SK-N-SH (cell line): Measurements from ENCODE around the gene SKIDA1. TPM values are rescaled to one million over a fixed set of nuclear protein-coding genes. Genes with fewer than 3 reads are reported as not detected.

Experiments used
- CTCF ChIA-PET: fragments of 300-600, 350-600 bp; formaldehyde crosslinking; extraction: SDS; loops from one replicate; lab custom pipeline; 2021; lab: Yijun Ruan, JAX
- POLR2A ChIA-PET: fragments of 350-600 bp; sonication (Branson Sonifier 250); formaldehyde crosslinking; extraction: SDS; loops from one replicate; lab custom pipeline; 2020; ENCODE audit warnings: antibody characterized with exemption, inconsistent platforms; lab: Yijun Ruan, JAX
- DNase-seq: peaks from one replicate; pipeline ENCODE4 v3.0.0; 2012
- H2AFZ ChIP-seq: fragments of 200-600 bp; sonication (generic); 2 replicates; pipeline ENCODE4 v1.8.1; 2016; ENCODE audit warnings: antibody characterized with exemption, mild to moderate bottlenecking, low read depth
- H3F3A ChIP-seq: fragments of 200-600 bp; sonication (generic); replicated peaks from 2 replicates; pipeline ENCODE3; 2016; ENCODE audit warnings: antibody characterized with exemption, mild to moderate bottlenecking; ENCODE audit not compliant: insufficient read depth
- H3K27ac ChIP-seq, 2 experiments: fragments of 200-500 bp in 1 of 2; fragments of 200-600 bp in 1 of 2; sonication (Bioruptor generic) in 1 of 2; sonication (generic), shearing (Covaris generic) in 1 of 2; 2 replicates each; pipeline versions ENCODE4 v1.5.1 to v1.6.1; 2014 to 2016; ENCODE audit warnings: low read depth in 2 of 2, inconsistent platforms in 1 of 2, low read length in 1 of 2, mild to moderate bottlenecking in 1 of 2, mixed read lengths in 1 of 2
- H3K27me3 ChIP-seq: fragments of 200-600 bp; sonication (generic), shearing (Covaris generic); 2 replicates; pipeline ENCODE4 v1.6.1; 2016; ENCODE audit warnings: mixed run types; ENCODE audit not compliant: insufficient read depth
- H3K36me3 ChIP-seq, 2 experiments: fragments of 200-500 bp in 1 of 2; fragments of 200-600 bp in 1 of 2; sonication (Bioruptor generic) in 1 of 2; sonication (generic) in 1 of 2; replicated peaks in 1 of 2; 2 replicates each; pipeline versions ENCODE3 to v1.5.1; 2014 to 2016; ENCODE audit warnings: low read length in 1 of 2, mild to moderate bottlenecking in 1 of 2; ENCODE audit not compliant: insufficient read depth in 2 of 2, control insufficient read depth in 1 of 2
- H3K4me1 ChIP-seq, 2 experiments: fragments of 200-500 bp in 1 of 2; fragments of 200-600 bp in 1 of 2; sonication (Bioruptor generic) in 1 of 2; sonication (generic), shearing (Covaris generic) in 1 of 2; 2 replicates each; pipeline versions ENCODE4 v1.5.1 to v1.6.1; 2014 to 2016; ENCODE audit warnings: low read depth in 1 of 2, low read length in 1 of 2, mixed run types in 1 of 2; ENCODE audit not compliant: insufficient read depth in 2 of 2, control insufficient read depth in 1 of 2
- H3K4me2 ChIP-seq: fragments of 200-600 bp; sonication (generic), shearing (Covaris generic); 2 replicates; pipeline ENCODE4 v1.6.1; 2017; ENCODE audit warnings: mixed run types
- H3K4me3 ChIP-seq, 2 experiments: fragments of 200-500 bp in 1 of 2; fragments of 200-600 bp in 1 of 2; sonication (Bioruptor generic) in 1 of 2; sonication (generic), shearing (Covaris generic) in 1 of 2; 2 replicates each; pipeline versions ENCODE4 v1.5.1 to v1.8.1; 2014 to 2016; ENCODE audit warnings: low read depth in 2 of 2, inconsistent platforms in 1 of 2, low read length in 1 of 2, mild to moderate bottlenecking in 1 of 2, mixed read lengths in 1 of 2, moderate library complexity in 1 of 2
- H3K79me2 ChIP-seq: fragments of 200-600 bp; sonication (generic); 2 replicates; pipeline ENCODE4 v1.8.1; 2017; ENCODE audit warnings: mild to moderate bottlenecking; ENCODE audit not compliant: insufficient read depth
- H3K9ac ChIP-seq: fragments of 200-600 bp; sonication (generic); 2 replicates; pipeline ENCODE4 v1.6.1; 2017; ENCODE audit warnings: mixed run types
- H3K9me2 ChIP-seq: fragments of 200-600 bp; sonication (generic); 2 replicates; pipeline ENCODE4 v1.6.1; 2017; ENCODE audit warnings: mixed run types
- H3K9me3 ChIP-seq: fragments of 200-600 bp; sonication (generic); 2 replicates; pipeline ENCODE4 v1.6.1; 2017; ENCODE audit warnings: mixed run types, mild to moderate bottlenecking, moderate library complexity
- H4K20me1 ChIP-seq: fragments of 200-600 bp; sonication (generic); 2 replicates; pipeline ENCODE4 v1.6.1; 2017; ENCODE audit warnings: mild to moderate bottlenecking, mixed run types; ENCODE audit not compliant: insufficient read depth
- CHD2 ChIP-seq: fragments of 150-350 bp; IDR thresholded peaks from 2 replicates; pipeline ENCODE4 v1.6.1; 2018; ENCODE audit warnings: low read length; ENCODE audit not compliant: partially characterized antibody
- CTCF ChIP-seq: fragments of 200-600 bp; sonication (generic); IDR thresholded peaks from 2 replicates; pipeline ENCODE4 v1.6.1; 2017; ENCODE audit warnings: antibody characterized with exemption, mild to moderate bottlenecking, moderate library complexity
- ELF1 ChIP-seq: IDR thresholded peaks from 2 replicates; pipeline ENCODE4 v1.4.0; 2012
- EZH2phosphoT487 ChIP-seq: fragments of 200-600 bp; sonication (generic); IDR thresholded peaks from 2 replicates; pipeline ENCODE4 v1.6.1; 2017; ENCODE audit warnings: low read depth, mixed run types, mild to moderate bottlenecking, antibody characterized with exemption, moderate library complexity, borderline replicate concordance
- GATA2 ChIP-seq: sonication (generic); formaldehyde crosslinking; IDR thresholded peaks from 2 replicates; pipeline ENCODE4 v1.5.0; 2020; ENCODE audit warnings: mild to moderate bottlenecking, missing genetic modification reagents
- JUND ChIP-seq: IDR thresholded peaks from 2 replicates; pipeline ENCODE4 v1.4.0; 2012
- PBX3 ChIP-seq: IDR thresholded peaks from 2 replicates; pipeline ENCODE4; 2012
- POLR2AphosphoS5 ChIP-seq: IDR thresholded peaks from 2 replicates; pipeline ENCODE4 v1.6.1; 2012; ENCODE audit warnings: low read depth, low read length
- YY1 ChIP-seq: IDR thresholded peaks from 2 replicates; pipeline ENCODE4 v1.4.0; 2012; ENCODE audit warnings: low read depth, mild to moderate bottlenecking
- WGBS: methylation state at CpG from one replicate; pipeline ENCODE4 v1.1.6; 2017; ENCODE audit warnings: low lambda C conversion rate; 5-methylcytosine and 5-hydroxymethylcytosine counted together
- polyA plus RNA-seq, 3 experiments: library from polyadenylated mRNA; depleted of rRNA; stranded (reverse); fragments of >200 nt; gene quantifications; 2 replicates each; pipeline ENCODE4 v1.2.3, GENCODE V29; 2012
- TF ChIP-seq, protein P1 (sequence below): IDR thresholded peaks from 2 replicates; pipeline ENCODE4 v1.4.0; 2012; ENCODE audit warnings: low read depth
- TF ChIP-seq, protein P2 (sequence below): fragments of 150-350 bp; IDR thresholded peaks from 2 replicates; pipeline ENCODE4 v1.6.1; 2017; ENCODE audit warnings: antibody characterized with exemption, low read length, low read depth, borderline replicate concordance
- TF ChIP-seq, protein P3 (sequence below): IDR thresholded peaks from 2 replicates; pipeline ENCODE4 v1.4.0; 2012; ENCODE audit warnings: low read depth, borderline replicate concordance
- TF ChIP-seq, protein P4 (sequence below): IDR thresholded peaks from 2 replicates; pipeline ENCODE4 v1.4.0; 2012; ENCODE audit warnings: low read depth, borderline replicate concordance

SKIDA1 gene
- polyA plus RNA-seq, 1 of the 3 experiments (the other 2 are of a cell fraction): 0.38 TPM

DNA sequence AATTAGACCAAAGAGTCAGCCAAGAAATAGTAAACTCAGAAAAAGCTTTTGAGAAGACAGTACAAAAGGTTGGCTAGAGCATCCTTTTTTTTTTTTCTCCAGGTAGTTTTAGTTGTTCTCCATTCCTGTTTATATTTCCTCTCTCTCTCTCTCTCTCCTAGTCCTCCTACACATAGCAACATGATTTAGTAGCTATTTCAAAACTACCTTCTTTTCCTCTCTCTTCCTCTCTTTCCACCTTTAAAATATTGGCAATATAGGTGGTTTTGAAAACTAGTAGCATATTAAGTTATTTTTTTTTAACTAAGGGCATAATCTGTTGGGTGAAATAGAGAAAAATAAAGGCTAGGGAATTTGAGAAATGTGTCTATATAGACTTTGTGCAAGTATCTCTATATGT lies 5.0 kb downstream of the SKIDA1 start:
- H3K4me3 ChIP-seq: peak overlapping the region in 1 of 2 experiments; percentile 20; a peak in 1 of 4 replicates
- no peaks in the 10 kb centered on the region for H3K9me3 ChIP-seq
- ChIA-PET CTCF (interaction anchor here (1.2 to 11.1 kb wide), 4 partner anchors 12 to 241 kb away, joined by 4 to 101 read pairs (median 14); no protein-coding TSS in a partner anchor), POLR2A (interaction anchor here (0.7 to 3.5 kb wide), 3 partner anchors 13 to 204 kb away, joined by 4 to 24 read pairs (median 6); no protein-coding TSS in a partner anchor)
- peak overlapping the region; percentile 98 to 99 for H3K27ac ChIP-seq
- no peak for DNase-seq
- no peaks in the 10 kb centered on the region for H3K27me3 ChIP-seq
- no peaks in the 10 kb centered on the region for H3K36me3 ChIP-seq
- peaks cover 25% of the 10 kb centered on the region; the same call in 1 of the 2 replicates for H3K79me2 ChIP-seq
- H3K9ac ChIP-seq: peak overlapping the region; percentile 59; the same call in 1 of the 2 replicates
- TF ChIP-seq ELF1: no peak
- TF ChIP-seq, protein P1, sequence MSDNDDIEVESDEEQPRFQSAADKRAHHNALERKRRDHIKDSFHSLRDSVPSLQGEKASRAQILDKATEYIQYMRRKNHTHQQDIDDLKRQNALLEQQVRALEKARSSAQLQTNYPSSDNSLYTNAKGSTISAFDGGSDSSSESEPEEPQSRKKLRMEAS: no peak
- no peak for TF ChIP-seq PBX3
- TF ChIP-seq, protein P2, sequence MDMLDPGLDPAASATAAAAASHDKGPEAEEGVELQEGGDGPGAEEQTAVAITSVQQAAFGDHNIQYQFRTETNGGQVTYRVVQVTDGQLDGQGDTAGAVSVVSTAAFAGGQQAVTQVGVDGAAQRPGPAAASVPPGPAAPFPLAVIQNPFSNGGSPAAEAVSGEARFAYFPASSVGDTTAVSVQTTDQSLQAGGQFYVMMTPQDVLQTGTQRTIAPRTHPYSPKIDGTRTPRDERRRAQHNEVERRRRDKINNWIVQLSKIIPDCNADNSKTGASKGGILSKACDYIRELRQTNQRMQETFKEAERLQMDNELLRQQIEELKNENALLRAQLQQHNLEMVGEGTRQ: no peak
- no peak for TF ChIP-seq GATA2 (CRISPR knock-in tag)
- no peak for TF ChIP-seq EZH2phosphoT487
- no peak for TF ChIP-seq CTCF
- TF ChIP-seq, protein P3, sequence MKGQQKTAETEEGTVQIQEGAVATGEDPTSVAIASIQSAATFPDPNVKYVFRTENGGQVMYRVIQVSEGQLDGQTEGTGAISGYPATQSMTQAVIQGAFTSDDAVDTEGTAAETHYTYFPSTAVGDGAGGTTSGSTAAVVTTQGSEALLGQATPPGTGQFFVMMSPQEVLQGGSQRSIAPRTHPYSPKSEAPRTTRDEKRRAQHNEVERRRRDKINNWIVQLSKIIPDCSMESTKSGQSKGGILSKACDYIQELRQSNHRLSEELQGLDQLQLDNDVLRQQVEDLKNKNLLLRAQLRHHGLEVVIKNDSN: no peak
- TF ChIP-seq JUND: no peak
- H2AFZ ChIP-seq: no peak overlapping the region
- peaks cover 39 to 45% of the 10 kb centered on the region in 2 experiments; a peak in 3 of 4 replicates for H3K4me1 ChIP-seq
- H3K4me2 ChIP-seq: peak overlapping the region; percentile 99
- H3K9me2 ChIP-seq: no peaks in the 10 kb centered on the region
- H4K20me1 ChIP-seq: no peaks in the 10 kb centered on the region
- peaks cover 41% of the 10 kb centered on the region for H3F3A ChIP-seq

GRCh38 chr10:21519941-21520436 lies 5.5 kb downstream of the SKIDA1 start:
- Histone ChIP-seq H2AFZ (peak overlapping the region; percentile 93), H3K9me3 (no peaks in the 10 kb centered on the region), H3K9ac (peak overlapping the region; percentile 59), H3F3A (peaks cover 36% of the 10 kb centered on the region), H3K4me2 (peak overlapping the region; percentile 99), H3K4me3 (peak overlapping the region; percentile 53 to 70), H3K36me3 (no peaks in the 10 kb centered on the region), H3K27me3 (no peaks in the 10 kb centered on the region), H3K4me1 (peaks cover 40 to 45% of the 10 kb centered on the region in 2 experiments; a peak in 3 of 4 replicates), H3K27ac (peak overlapping the region; percentile 98 to 99), H3K79me2 (peaks cover 26% of the 10 kb centered on the region), H3K9me2 (no peaks in the 10 kb centered on the region), H4K20me1 (no peaks in the 10 kb centered on the region)
- WGBS: 17% methylated on average over 12 of the region's 12 CpGs
- DNase-seq: no peak
- ChIA-PET POLR2A (interaction anchor here (0.7 to 3.5 kb wide), 3 partner anchors 13 to 205 kb away, joined by 4 to 24 read pairs (median 6); no protein-coding TSS in a partner anchor), CTCF (interaction anchor here (1.4 to 11.1 kb wide), 3 partner anchors 12 to 212 kb away, joined by 5 to 101 read pairs (median 22); no protein-coding TSS in a partner anchor)
- peak; percentile 96 for TF ChIP-seq CHD2
- no peak for TF ChIP-seq YY1
- TF ChIP-seq, protein P4, sequence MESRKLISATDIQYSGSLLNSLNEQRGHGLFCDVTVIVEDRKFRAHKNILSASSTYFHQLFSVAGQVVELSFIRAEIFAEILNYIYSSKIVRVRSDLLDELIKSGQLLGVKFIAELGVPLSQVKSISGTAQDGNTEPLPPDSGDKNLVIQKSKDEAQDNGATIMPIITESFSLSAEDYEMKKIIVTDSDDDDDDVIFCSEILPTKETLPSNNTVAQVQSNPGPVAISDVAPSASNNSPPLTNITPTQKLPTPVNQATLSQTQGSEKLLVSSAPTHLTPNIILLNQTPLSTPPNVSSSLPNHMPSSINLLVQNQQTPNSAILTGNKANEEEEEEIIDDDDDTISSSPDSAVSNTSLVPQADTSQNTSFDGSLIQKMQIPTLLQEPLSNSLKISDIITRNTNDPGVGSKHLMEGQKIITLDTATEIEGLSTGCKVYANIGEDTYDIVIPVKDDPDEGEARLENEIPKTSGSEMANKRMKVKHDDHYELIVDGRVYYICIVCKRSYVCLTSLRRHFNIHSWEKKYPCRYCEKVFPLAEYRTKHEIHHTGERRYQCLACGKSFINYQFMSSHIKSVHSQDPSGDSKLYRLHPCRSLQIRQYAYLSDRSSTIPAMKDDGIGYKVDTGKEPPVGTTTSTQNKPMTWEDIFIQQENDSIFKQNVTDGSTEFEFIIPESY: peak; percentile 83
- TF ChIP-seq POLR2AphosphoS5: peak; percentile 54; the same call in 1 of the 2 replicates
